ENCODE results near the gene PTK7.
"Not testable (repeated sequence)": the region's sequence is repeated elsewhere in the genome, so short reads cannot be mapped to it uniquely, and the experiment has no call there.

The PTK7 gene

DNA sequence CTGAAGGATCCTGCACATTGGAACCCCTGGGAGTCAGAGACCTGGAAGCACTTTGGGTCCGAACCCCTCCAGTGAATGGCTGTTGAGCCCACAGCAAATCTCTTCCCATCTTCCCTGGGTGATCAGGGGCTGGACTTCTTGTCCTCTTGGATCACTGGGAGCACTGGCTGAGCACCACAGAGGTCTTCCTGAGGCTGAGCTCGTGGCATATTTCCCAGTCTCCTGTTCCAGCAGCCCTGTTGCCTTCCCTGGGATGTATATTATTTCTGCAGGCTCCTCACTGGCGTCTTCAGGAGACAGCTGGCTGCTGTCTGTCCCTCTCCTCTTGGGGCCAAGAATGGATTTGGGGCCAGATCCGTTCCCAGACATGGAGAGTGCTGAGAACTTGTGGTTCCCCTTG, 43.4 kb downstream of the PTK7 start:
- no peak for DNase-seq (ENCODE audit: low read depth)

DNA sequence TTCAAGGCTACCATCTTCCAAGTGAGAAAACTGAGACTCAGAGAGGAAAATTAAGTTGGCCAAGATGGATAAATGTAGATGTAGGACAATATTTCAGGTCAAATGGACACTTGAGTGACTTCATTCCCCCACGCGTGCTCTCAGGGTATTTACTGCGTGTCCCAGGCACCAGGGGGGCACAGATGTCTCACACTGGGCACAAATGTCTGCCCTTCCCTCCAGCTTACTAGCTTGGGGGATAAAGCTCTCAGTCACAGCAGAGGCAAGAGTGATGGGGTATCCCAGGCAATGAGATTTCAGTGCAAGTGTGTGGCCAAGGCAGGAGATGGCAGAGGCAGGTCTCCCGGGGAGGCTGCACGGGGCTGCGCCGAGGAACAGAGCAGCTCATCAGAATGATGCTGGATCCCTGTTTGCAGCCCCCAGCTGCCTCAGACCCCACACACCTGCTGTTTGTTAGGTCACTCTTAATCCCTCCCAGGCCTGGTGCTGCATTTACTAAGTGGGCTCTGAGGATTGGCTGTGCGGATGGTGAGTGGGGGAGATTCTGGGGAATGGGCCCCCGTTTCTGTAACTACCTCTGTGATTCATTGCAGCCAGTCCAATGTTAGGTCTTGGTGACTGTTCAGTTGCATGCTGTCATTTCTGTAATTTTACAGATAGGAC, 44.1 kb downstream of the PTK7 start:
- no peak for DNase-seq (ENCODE audit: low read depth)

DNA sequence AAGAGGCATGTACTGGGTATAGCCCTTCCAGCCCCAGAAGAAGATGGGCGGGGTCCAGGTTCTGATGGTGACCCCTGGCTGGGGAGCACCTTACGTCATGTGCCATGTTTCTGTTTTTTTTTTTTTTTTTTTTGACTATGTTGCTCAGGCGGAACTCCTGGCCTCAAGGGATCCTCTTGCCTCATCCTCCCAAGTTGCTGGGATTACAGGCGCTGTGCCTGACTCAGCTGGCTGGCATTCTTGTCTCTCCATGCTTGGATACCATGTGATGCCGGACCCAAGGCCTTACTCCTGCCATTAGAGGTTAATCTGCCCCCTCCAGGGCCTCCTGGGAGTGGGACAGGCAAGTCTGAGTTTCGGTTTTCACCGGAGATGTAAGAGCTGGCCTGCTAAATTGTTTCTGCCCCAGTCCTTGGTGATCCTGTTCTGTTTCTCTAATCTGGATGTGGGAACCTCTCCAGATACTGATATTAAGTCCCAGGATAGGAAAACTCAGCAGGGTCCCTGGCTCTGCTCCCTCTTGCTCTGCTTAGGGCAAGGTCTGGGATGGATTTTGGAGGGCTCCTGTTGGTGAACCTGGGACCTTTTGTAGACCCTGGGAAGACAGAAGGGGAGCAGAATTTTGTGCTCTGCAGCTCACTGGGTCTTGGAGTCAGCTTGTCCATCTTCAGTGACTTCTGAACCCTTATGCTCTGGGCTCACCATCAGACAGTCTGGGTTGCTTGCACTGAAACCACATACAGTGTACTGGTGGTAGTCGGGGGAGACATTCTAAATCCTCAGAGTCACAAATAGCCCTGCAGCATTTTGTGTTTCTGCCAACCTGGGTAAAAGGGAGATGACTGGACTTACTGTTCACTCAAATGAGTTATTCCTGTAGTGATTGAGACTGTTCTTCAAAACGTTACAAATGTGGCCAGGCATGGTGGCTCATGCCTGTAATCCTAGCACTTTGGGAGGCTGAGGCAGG, 45.1 kb downstream of the PTK7 start:
- DNase-seq (ENCODE audit: low read depth) = peak; percentile 94

DNA sequence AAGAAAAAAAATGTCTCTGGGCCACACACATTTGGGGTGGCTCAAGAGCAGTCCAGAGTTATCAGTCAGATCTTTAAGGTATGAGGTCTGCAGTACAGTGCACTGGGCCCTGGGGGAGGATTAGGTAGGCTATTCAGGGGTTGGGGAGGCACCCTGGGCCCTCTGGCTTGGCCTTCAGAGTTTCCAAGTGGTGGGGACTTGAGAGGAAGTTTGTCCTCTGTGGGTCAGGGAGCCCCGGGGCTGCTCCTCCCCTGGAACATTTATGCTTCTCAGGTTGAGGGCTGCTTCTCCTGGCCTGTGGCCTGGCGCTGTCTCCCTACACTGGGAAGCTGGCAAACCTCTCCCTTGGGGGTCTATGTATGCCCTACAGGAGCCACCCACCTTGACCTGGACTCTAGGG, 46.0 kb downstream of the PTK7 start:
- DNase-seq (ENCODE audit: low read depth) = no peak

DNA sequence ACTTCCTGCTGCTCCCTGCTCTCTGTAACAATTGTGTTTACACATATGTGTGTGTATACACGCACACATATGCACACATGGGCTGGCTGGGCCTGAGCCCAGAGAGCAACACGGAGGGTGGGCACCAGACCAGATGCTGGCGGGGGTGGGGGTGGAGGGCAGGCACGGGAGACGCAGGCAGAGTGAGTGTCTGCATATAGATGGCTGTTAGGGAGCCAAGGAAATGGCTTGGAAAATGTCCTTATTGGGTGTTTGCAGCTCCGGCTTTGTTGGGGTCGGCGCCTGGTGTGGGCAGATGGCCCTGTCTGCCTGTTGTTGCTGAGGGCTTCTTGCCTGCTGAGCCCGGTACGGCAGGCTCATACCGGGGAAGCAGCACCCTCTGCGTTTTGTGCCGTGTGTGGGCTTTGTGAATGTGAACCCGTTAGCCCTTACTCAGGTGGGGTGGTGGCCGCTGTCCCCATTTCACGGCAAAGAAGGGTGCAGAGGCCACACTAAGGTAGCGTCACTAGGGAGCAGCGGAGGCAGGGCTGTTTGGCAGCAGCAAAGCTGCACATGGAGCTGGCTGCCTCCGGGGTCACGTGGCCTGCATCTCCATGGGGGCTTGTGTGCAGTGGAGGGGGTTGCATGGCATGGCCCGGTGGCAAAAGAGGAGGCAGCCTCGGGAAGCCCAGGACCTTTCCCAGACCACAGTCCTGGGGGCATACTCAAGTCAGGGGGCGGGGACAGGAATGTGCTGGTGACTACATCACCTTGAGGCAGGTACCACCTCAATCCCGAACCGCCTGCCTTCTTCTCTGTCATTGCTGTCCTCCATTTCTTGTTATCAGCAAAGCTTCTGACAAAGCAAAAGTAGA, 47.6 kb downstream of the PTK7 start:
- no peak for DNase-seq (ENCODE audit: low read depth)

DNA sequence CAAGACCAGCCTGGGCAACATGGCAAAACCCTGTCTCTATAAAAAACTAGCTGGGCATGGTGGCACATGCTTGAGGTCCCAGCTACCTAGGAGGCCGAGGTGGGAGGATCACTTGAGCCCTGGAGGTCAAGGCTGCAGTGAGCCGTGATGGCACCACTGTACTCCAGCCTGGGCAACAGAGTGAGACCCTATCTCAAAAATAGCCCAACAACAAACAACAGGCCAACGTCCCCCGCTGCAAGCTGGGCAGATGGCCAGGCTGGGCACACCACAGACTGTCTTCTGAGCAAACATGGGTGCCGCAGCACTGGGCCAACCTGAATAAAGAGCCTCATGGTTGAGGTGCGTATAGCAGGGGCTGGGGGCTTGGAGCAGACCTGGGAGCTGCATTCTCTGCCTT, 48.4 kb downstream of the PTK7 start:
- no peak for DNase-seq (ENCODE audit: low read depth)

DNA sequence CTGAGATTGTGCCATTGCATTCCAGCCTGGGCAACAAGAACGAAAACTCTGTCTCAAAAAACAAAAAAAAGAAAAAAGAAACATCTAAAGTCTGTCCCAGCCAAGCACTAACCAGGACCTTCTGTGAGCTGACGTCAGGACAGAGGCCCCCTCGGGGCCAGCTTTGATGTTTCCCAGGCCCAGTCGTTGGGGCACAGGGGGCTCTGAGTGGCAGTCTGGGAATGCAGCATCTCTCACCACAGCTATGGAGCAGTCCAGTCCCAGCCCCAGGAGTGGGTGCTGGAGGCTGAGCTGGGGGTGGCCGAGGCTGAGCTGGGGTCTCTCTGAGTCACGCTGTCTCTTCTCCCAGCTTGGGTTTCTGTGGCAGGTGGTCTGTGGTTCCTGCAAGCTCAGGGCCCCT, 49.0 kb downstream of the PTK7 start:
- peak; percentile 73 for DNase-seq (ENCODE audit: low read depth)

DNA sequence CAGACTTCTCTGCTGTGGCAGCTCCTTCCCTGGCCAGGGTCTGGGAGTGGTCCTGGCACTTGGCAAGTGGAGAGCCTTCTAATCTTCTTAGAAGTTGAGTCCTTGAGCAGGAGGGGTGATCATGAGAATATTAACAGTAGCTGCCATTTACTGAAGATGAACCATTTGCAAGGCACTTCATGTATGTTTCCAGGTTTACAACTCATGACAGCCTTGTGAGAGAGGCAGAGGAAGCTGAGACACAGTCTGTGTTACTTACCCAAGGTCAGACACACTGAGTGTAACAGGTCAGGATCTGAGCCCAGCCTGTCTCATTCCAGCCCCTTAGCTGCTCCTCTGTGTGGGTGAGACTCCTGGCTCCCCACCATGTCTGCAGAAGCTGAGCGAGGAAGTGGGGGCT, 49.4 kb downstream of the PTK7 start:
- DNase-seq (ENCODE audit: low read depth) = no peak

DNA sequence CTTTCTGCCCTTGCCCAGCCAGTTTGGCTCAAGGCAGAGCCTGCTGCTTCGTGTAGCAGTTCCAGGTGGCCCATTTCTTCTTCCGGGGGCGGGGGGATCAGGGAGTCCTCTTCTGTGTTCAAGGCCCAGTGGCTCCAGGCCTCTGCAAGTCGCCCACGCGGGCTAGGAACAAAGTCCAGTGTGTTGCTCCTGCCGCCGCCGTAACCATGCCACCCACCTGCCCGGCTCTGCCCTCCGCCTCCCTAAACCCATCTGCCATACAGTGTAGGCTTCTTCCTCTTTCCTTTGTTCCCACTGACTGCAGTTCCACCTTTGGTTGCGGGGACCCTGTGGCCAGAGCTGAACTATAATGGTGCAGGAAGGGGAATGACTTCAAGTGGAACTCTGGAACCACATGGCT, 51.1 kb downstream of the PTK7 start:
- DNase-seq (ENCODE audit: low read depth) = no peak

DNA sequence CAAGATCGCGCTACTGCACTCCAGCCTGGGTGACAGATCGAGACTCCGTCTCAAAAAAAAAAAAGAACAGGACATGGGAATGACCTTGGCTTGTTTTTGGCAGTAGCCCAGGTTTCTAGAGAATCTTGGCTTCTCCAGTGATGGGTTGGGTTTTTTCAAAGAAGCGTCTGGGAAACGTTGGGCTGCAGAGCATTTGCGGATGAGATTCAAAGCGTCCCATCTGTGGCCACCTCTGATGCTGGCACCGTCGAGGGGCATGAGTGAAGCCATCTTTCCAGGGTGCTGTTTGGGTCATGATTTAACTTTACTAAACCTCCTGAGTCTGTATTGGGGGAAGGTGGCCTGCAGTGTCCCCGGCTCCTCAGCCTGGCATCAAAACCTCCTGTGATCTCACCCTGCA, 51.8 kb downstream of the PTK7 start:
- DNase-seq (ENCODE audit: low read depth) = no peak

DNA sequence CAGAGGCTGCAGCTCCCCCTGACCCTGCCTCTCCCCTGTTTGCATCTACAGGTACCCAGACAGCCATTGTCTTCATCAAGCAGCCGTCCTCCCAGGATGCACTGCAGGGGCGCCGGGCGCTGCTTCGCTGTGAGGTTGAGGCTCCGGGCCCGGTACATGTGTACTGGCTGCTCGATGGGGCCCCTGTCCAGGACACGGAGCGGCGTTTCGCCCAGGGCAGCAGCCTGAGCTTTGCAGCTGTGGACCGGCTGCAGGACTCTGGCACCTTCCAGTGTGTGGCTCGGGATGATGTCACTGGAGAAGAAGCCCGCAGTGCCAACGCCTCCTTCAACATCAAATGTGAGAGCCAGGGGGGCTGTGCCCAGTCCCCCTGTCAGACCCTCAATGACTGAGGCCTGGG, 52.8 kb downstream of the PTK7 start:
- no peak for DNase-seq (ENCODE audit: low read depth)

DNA sequence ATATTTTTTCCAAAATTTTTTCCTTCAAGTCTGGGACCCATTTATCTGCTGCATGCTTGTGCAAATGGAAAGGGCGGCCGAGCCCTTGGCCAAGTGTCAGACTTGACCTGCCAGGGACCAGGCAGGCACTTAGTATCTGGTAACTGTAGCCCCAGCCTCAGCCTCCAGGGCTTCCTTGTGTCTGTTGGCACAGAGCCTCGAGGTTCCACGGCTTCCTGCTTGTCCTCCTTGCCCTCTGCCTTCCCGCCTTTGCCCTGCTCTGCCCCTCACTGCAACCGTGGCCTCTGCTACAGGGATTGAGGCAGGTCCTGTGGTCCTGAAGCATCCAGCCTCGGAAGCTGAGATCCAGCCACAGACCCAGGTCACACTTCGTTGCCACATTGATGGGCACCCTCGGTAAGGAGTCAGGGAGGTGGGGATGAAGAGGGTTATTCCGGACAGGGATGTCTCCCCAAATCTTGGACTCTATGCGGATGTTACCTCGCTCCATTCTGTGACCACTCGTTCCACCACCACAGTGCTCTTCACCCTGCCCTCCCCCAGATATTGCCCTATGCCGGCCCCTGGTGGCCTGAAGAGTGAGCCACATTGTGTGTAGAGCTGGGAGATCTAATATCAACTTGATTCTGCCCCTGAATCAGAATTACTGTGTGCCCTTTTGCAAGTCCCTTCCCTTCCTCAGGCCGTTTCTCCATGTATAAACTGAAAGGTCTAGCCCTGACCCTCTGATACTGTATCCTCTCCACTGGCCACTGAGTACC, 53.5 kb downstream of the PTK7 start:
- DNase-seq (ENCODE audit: low read depth) = no peak

DNA sequence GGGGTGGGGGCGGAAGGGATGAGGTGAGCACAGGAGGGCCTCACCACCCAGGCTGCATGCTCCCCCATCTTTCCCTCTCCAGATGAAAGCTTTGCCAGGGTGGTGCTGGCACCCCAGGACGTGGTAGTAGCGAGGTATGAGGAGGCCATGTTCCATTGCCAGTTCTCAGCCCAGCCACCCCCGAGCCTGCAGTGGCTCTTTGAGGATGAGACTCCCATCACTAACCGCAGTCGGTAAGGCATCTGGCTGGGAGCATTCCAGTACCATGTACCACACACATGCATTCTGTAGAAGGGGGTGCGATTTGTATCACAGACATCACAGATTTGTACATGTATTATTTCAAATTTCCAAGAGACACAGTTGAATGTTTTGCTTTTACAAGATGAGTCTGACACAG, 54.3 kb downstream of the PTK7 start:
- no peak for DNase-seq (ENCODE audit: low read depth)

DNA sequence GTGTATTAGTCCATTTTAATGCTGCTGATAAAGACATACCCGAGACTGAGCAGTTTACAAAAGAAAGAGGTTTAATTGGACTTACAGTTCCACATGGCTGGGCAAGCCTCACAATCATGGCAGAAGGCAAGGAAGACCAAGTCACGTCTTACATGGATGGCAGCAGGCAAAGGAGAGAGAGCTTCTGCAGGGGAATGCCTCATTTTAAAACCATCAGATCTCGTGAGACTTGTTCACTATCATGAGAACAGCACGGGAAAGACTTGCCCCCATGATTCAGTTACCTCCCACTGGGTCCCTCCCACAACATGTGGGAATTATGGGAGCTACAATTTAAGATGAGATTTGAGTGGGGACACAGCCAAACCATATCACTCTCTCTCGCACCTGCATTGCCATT, 55.3 kb downstream of the PTK7 start:
- not testable (repeated sequence) for DNase-seq (ENCODE audit: low read depth)

DNA sequence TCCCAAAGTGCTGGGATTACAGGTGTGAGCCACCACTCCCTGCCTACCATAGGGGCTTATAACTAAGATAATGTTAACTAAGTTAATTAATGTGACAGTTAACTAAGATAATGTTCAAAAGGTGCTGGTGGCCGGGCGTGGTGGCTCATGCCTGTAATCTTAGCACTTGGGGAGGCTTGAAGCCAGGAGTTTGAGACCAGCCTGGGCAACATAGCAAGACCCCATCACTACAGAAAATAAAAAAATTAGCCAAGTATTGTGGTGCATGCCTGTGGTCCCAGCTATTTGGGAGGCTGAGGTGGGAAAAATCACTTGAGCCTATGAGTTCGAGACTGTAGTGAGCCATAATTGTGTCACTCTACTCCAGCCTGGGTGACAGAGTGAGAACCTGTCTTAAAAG, 62.2 kb downstream of the PTK7 start:
- no peak for DNase-seq (ENCODE audit: low read depth)

DNA sequence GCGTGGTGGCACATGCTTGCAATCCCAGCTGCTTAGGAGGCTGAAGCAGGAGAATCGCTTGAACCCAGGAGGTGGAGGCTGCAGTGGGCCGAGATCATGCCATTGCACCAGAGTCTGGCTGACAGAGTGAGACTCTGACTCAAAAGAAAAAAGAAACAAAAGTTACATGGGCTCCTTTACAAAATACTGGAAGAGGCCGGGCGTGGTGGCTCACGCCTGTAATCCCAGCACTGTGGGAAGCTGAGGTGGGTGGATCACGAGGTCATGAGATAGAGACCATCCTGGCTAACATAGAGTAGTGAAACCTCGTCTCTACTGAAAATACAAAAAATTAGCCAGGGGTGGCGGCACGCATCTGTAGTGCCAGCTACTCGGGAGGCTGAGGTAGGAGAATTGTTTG, 63.9 kb downstream of the PTK7 start:
- DNase-seq (ENCODE audit: low read depth) = not testable (repeated sequence)

DNA sequence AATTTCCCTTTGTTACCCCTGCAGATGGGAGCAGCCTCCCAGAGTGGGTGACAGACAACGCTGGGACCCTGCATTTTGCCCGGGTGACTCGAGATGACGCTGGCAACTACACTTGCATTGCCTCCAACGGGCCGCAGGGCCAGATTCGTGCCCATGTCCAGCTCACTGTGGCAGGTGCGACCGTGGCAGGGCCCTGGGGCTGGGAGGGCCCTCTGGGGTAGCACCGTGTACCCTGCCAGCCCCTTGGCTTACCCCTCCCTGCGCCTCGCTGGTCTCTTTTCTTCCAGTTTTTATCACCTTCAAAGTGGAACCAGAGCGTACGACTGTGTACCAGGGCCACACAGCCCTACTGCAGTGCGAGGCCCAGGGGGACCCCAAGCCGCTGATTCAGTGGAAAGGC, 65.5 kb downstream of the PTK7 start:
- DNase-seq (ENCODE audit: low read depth) = no peak

DNA sequence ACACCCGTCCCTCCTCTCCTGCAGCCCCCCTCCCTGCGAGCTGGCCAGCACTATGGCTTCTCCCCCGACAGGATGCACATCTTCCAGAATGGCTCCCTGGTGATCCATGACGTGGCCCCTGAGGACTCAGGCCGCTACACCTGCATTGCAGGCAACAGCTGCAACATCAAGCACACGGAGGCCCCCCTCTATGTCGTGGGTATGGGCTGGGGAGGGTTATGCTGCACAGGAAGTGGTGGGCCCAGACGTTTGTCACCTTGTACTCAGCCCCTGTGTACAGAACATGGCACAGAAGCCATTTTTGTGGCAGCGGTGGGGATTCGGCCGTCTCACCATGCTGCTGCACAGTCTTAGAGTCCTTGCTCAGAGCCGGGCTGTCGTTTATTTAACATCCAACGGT, 66.0 kb downstream of the PTK7 start:
- no peak for DNase-seq (ENCODE audit: low read depth)

DNA sequence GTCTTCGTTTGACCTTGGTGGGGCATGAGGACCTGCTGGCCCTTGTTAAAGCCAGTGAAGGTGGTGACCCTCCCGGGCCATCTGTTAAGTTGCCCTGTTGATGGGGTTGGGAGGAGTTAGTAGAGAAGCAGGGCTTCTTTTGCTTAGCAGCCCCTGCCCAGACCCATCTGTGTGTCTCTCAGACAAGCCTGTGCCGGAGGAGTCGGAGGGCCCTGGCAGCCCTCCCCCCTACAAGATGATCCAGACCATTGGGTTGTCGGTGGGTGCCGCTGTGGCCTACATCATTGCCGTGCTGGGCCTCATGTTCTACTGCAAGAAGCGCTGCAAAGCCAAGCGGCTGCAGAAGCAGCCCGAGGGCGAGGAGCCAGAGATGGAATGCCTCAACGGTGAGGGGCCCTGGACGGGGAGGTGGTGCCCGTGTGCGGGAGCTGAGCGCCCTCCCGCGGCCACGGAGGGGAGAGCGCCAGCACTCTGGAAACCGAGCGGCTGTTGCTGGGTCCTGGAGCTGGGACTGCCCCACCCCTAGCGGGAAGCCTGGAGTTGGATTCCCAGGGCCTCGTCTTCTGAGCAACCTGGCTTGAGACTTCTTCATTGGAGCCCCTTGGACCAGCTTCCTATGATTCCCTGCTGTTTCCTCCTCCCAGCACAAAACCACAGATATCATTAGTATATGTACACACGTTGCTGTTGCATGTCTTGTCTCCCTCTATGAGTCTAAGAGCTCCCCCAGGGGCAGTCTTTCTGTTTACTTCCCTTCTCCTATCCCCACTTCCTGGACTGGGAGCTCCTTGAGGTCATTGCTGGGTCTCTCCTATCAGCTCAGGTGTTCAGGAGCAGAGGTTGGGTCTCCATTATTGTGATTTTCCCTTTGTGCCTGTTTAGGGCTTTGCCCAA, 67.4 kb downstream of the PTK7 start:
- peak; percentile 44 for DNase-seq (ENCODE audit: low read depth)

DNA sequence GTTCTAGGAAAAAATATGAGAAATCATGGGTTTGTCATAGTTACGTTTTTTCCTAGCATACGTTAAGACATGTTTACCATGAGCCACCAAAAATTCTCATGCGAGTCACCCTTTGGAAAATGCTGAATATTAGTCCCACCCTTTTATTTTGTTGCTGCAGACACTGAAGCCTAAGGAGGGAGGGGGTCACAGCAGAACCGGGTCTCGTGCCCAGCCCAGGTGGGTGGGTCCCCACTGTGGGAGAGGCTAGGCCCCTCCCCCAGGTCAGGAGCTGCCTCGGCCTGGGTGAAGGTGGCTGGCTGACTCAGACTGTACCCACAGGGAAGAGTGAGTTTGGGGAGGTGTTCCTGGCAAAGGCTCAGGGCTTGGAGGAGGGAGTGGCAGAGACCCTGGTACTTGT, 68.8 kb downstream of the PTK7 start:
- DNase-seq (ENCODE audit: low read depth) = no peak

DNA sequence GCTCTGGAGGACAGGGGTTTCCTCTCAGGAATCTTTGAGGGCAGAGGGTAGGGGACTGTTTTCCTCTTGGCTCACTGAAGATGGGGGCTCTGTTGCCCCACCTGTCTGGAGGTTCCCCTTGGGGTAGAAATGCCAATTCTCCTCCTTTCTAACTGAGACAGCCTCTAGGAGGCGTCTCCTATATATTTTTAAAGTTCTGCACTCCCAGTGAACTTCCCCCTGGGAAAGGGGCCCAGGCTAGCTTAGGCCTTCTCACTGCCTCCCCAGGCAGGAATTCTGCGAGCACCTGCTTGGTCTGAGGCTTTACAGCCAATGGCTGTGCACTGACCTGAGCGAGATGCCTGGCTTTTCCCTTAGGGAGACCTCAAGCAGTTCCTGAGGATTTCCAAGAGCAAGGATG, 70.1 kb downstream of the PTK7 start:
- DNase-seq (ENCODE audit: low read depth) = no peak

All from GM04503 (cell line).